ENCODE measurements around the gene PTPN23.
"Not testable (repeated sequence)": the region's sequence is repeated elsewhere in the genome, so short reads cannot be mapped to it uniquely, and the experiment has no call there.

Gene PTPN23

GRCh38 chr3:47380601-47381316, at the start of gene PTPN23:
TSS of gene PTPN23 (plus strand) at chr3:47381021. CDS start at chr3:47381097, 76 bp downstream.
- peak; percentile 98 for DNase-seq

- DNase-seq, result no peak
Observed at GRCh38 chr3:47333907-47334306, 46.9 kb upstream of the PTPN23 start.

GRCh38 chr3:47337656-47338055, 43.2 kb upstream of the PTPN23 start:
- DNase-seq, result no peak

GRCh38 chr3:47339951-47340350, 40.9 kb upstream of the PTPN23 start:
- DNase-seq, result no peak

GRCh38 chr3:47340866-47341265, 40.0 kb upstream of the PTPN23 start:
- DNase-seq, result no peak

GRCh38 chr3:47342151-47342550, 38.7 kb upstream of the PTPN23 start:
- no peak for DNase-seq

GRCh38 chr3:47342812-47343211, 38.0 kb upstream of the PTPN23 start:
- no peak for DNase-seq

- DNase-seq, result no peak
Observed at GRCh38 chr3:47343471-47343971, 37.3 kb upstream of the PTPN23 start.

- DNase-seq, result no peak
Observed at GRCh38 chr3:47344971-47345370, 35.9 kb upstream of the PTPN23 start.

- peak; percentile 81 for DNase-seq
Observed at GRCh38 chr3:47347217-47347801, 33.5 kb upstream of the PTPN23 start.

- DNase-seq, result no peak
Observed at GRCh38 chr3:47348411-47349154, 32.2 kb upstream of the PTPN23 start.

GRCh38 chr3:47355010-47355409, 25.8 kb upstream of the PTPN23 start:
- DNase-seq, result no peak

GRCh38 chr3:47356201-47356600, 24.6 kb upstream of the PTPN23 start:
- DNase-seq, result no peak

GRCh38 chr3:47359323-47359722, 21.5 kb upstream of the PTPN23 start:
- DNase-seq, result no peak

- DNase-seq, result peak; percentile 33
Observed at GRCh38 chr3:47360110-47360517, 20.7 kb upstream of the PTPN23 start.

- DNase-seq, result no peak
Observed at GRCh38 chr3:47362701-47363100, 18.1 kb upstream of the PTPN23 start.

GRCh38 chr3:47365213-47366153, 15.3 kb upstream of the PTPN23 start:
- no peak for DNase-seq

GRCh38 chr3:47366833-47367232, 14.0 kb upstream of the PTPN23 start:
- no peak for DNase-seq

- DNase-seq, result no peak
Observed at GRCh38 chr3:47367631-47368030, 13.2 kb upstream of the PTPN23 start.

GRCh38 chr3:47370020-47370419, 10.8 kb upstream of the PTPN23 start:
- DNase-seq, result not testable (repeated sequence)

- no peak for DNase-seq
Observed at GRCh38 chr3:47370887-47371697, 9.7 kb upstream of the PTPN23 start.

GRCh38 chr3:47374587-47374986, 6.2 kb upstream of the PTPN23 start:
- DNase-seq, result no peak

Data from NCI-H226 (cell line).